H54 (cell line): ENCODE data around the gene BEND7.

Experiments used
- DNase-seq: peaks from one replicate; pipeline ENCODE4 v3.0.0; 2011; ENCODE audit warnings: low spot score, mixed read lengths; ENCODE audit not compliant: insufficient read length
- FAIRE-seq: peaks from 3 replicates; lab custom pipeline; 2011; peaks lifted over from hg19 to GRCh38; lab: Jason Lieb, UNC
- POLR2A ChIP-seq: IDR thresholded peaks from 2 replicates; pipeline ENCODE4 v1.6.1; 2011; ENCODE audit warnings: low read depth, mild to moderate bottlenecking, low read length

The BEND7 gene

GRCh38 chr10:13512564-13512963 lies 16.2 kb downstream of the BEND7 start:
- DNase-seq: no peak
- FAIRE-seq: no peak

GRCh38 chr10:13511409-13511808 lies 17.4 kb downstream of the BEND7 start:
- no peak for TF ChIP-seq POLR2A
- no peak for DNase-seq
- FAIRE-seq: no peak

More at GRCh38 chr10:13512564-13512963, 16.2 kb downstream of the BEND7 start:
- TF ChIP-seq POLR2A: no peak

- TF ChIP-seq POLR2A: no peak
- FAIRE-seq (no peak), DNase-seq (no peak)
These were observed 23.6 kb downstream of the BEND7 start for GRCh38 chr10:13505052-13505680.

GRCh38 chr10:13503745-13504463 lies 24.9 kb downstream of the BEND7 start:
- TF ChIP-seq POLR2A: no peak
- FAIRE-seq (peak; percentile 95), DNase-seq (peak; percentile 86)

GRCh38 chr10:13502380-13502779 lies 26.4 kb downstream of the BEND7 start:
- FAIRE-seq (no peak), DNase-seq (no peak)
- no peak for TF ChIP-seq POLR2A

GRCh38 chr10:13500201-13500600 lies 28.6 kb downstream of the BEND7 start:
- DNase-seq (no peak), FAIRE-seq (no peak)
- no peak for TF ChIP-seq POLR2A

GRCh38 chr10:13499150-13499549 lies 29.7 kb downstream of the BEND7 start:
- no peak for TF ChIP-seq POLR2A
- FAIRE-seq: no peak

GRCh38 chr10:13496931-13497330 lies 31.9 kb downstream of the BEND7 start:
- FAIRE-seq (no peak), DNase-seq (no peak)
- no peak for TF ChIP-seq POLR2A

More at GRCh38 chr10:13499150-13499549, 29.7 kb downstream of the BEND7 start:
- DNase-seq: no peak

GRCh38 chr10:13496164-13496563 lies 32.6 kb downstream of the BEND7 start:
- DNase-seq: no peak
- TF ChIP-seq POLR2A: no peak
- FAIRE-seq: no peak

GRCh38 chr10:13492493-13493180 lies 36.2 kb downstream of the BEND7 start:
- FAIRE-seq (no peak), DNase-seq (no peak)
- TF ChIP-seq POLR2A: no peak

GRCh38 chr10:13491747-13492360 lies 37.0 kb downstream of the BEND7 start:
- DNase-seq: no peak
- TF ChIP-seq POLR2A: no peak
- no peak for FAIRE-seq

- TF ChIP-seq POLR2A: no peak
- FAIRE-seq (no peak), DNase-seq (no peak)
These were observed 38.3 kb downstream of the BEND7 start for GRCh38 chr10:13490503-13490902.

- TF ChIP-seq POLR2A: no peak
- DNase-seq: no peak
- no peak for FAIRE-seq
These were observed 39.7 kb downstream of the BEND7 start for GRCh38 chr10:13489035-13489599.
